ENCODE measurements around the gene SLC13A1.

GRCh38 chr7:123151443-123151842 lies 48.3 kb downstream of the SLC13A1 start:
- TF ChIP-seq CTCF (IDR thresholded peaks at IDR 0.05) (no peak), POLR2A (IDR thresholded peaks at IDR 0.05) (no peak)

All from Peyer's patch (tissue), 4 donors.